GM10266 (cell line): Measurements from ENCODE around the gene GATA5.
"Not testable (repeated sequence)": the region's sequence is repeated elsewhere in the genome, so short reads cannot be mapped to it uniquely, and the experiment has no call there.

Experiments
- DNase-seq: peaks from one replicate; pipeline ENCODE4 v3.0.0; 2012; ENCODE audit errors: extremely low spot score
- TF ChIP-seq, protein P1 (sequence below): IDR thresholded peaks from 2 replicates; pipeline ENCODE4 v1.5.1; 2012; ENCODE audit warnings: mild to moderate bottlenecking, low read depth; ENCODE audit not compliant: control insufficient read depth, insufficient read depth; ENCODE audit errors: missing control alignments

The GATA5 gene

DNA sequence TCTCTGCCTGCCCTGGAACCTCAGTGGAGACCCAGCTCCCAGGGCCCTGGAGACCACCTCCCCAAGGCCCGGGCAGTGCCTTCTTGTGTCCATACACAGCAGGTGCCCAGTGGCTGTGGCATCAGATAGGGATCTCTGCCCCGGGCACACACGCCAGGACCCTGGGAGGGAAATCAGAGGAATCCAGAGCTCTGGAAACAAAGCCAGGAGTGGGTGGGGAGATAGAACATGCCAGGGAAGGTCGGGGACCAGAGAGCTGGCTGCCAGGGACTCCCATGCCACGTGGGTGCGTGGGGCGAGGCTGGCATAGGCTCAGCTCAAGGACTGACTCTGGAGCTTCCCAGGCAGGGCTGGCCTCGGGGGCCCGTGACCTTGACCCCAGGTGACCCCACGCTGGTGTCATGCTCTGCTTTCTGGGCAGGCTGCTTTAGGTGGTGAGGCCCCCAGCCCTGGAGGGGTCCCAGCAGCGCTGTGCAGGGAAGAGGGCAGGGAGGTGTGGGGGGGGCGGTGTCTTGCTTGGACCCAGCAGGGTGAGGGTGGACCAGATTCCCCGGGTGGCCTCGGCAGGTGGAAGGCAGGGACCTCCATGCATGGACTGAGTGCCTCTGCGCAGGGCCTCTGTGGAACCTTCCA lies 17.6 kb upstream of the GATA5 start:
- TF ChIP-seq, protein P1, sequence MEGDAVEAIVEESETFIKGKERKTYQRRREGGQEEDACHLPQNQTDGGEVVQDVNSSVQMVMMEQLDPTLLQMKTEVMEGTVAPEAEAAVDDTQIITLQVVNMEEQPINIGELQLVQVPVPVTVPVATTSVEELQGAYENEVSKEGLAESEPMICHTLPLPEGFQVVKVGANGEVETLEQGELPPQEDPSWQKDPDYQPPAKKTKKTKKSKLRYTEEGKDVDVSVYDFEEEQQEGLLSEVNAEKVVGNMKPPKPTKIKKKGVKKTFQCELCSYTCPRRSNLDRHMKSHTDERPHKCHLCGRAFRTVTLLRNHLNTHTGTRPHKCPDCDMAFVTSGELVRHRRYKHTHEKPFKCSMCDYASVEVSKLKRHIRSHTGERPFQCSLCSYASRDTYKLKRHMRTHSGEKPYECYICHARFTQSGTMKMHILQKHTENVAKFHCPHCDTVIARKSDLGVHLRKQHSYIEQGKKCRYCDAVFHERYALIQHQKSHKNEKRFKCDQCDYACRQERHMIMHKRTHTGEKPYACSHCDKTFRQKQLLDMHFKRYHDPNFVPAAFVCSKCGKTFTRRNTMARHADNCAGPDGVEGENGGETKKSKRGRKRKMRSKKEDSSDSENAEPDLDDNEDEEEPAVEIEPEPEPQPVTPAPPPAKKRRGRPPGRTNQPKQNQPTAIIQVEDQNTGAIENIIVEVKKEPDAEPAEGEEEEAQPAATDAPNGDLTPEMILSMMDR = no peak
- DNase-seq = no peak

DNA sequence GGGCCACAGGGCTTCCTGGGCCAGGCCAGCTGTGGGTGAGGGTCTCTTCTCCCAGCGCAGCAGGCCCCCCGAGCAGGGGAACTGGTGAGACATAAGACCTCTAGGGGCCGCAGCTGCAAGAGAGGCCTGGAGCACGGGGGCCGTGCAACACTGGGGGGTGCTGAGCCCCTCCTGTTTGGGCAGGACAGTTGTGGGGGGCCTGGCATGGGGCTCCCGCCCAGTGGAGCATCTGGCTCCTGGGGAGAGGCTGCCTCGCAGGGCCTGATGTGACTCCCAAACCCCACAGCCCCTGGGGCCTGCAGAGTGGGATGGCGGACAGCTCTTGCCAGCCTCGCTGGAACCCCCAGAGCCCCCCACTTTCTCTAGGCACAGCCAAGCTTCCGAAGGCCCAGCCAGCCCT lies 16.9 kb upstream of the GATA5 start:
- no peak for DNase-seq

DNA sequence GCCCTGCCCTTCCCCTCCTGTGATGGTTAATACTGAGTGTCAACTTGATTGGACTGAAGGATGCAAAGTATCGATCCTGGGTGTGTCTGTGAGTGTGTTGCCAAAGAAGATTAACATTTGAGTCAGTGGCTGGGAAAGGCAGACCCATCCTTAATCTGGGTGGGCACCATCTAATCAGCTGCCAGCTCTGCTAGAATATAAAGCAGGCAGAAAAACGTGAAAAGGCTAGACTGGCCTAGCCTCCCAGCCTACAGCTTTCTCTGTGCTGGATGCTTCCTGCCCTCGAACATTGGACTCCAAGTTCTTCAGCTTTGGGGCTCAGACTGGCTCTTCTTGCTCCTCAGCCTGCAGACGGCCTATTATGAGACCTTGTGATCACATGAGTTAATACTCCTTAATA lies 15.0 kb upstream of the GATA5 start:
- not testable (repeated sequence) for DNase-seq

More for the DNA sequence above, 16.9 kb upstream of the GATA5 start:
- TF ChIP-seq, protein P1 = no peak

DNA sequence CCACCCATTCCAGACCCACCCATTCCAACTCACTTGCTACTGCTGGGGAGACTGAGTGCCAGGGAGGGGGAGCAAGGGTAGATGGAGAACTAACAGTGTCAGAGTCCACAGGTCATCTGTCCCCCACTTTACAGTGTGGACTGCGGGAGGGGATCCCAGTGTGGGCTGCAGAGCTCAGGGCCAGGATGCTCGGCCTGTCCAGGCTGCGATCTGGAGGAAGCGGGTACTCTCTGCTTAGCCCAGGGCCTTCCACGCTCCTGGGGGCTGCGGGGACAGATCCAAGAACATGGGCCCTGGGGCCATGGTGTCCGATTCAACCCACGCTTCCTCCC lies 14.1 kb upstream of the GATA5 start:
- TF ChIP-seq, protein P1 = no peak
- no peak for DNase-seq

DNA sequence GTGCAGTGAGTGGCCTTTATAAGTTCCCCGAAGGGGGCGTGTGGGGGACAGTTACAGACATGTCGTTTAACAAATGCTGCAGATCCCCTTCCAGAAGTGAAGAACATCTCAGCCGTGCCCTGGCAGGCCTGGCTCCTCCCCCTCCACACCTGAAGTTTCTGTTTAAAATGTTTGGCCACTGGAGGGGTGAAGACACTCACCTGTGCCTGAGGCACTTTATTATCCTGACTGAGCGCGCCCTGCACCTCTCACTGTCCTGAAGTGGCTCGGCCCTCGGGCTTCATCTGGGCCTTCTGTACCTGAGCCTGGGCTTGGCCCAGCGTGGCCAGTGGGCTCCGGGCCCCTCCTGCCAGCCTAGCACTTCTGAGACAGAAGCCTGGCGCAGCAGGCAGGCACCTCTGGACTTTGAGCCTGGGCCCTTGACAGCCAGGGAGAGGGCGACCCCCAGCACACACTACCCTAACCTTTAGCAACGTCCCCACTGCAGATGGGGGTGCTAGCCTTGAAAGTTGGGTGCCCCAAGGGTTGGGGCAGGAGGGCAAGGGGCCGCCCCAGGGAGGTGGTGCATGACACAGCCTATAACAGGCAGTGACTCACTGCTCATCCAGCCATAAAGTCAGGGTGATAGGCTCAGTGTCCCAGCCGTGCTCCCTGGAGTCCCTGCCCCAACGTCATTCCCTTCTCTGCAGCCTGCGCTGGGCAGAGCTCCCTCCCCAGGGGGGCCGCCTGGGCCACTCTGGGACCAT lies 13.6 kb upstream of the GATA5 start:
- no peak for DNase-seq
- TF ChIP-seq, protein P1 = no peak

DNA sequence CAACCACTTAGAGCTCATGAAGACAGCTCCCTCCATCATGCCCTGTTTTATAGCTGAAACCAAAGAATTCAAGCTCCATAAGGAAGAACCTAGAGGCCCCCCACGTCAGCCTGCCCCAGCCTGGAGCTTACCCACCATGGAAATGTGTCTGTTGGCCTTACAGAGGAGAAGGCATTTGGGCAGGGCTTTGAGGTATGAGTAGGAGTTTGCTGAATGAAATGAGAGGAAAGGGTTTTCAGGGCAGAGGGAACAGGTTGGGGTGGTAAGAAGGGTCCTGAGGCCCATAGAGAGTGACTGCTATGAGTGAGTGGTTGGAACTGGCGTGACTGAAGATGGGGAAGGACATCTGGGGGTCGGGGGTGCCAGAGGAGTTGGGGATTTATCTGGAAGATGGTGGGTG lies 12.7 kb upstream of the GATA5 start:
- TF ChIP-seq, protein P1 = no peak
- no peak for DNase-seq

DNA sequence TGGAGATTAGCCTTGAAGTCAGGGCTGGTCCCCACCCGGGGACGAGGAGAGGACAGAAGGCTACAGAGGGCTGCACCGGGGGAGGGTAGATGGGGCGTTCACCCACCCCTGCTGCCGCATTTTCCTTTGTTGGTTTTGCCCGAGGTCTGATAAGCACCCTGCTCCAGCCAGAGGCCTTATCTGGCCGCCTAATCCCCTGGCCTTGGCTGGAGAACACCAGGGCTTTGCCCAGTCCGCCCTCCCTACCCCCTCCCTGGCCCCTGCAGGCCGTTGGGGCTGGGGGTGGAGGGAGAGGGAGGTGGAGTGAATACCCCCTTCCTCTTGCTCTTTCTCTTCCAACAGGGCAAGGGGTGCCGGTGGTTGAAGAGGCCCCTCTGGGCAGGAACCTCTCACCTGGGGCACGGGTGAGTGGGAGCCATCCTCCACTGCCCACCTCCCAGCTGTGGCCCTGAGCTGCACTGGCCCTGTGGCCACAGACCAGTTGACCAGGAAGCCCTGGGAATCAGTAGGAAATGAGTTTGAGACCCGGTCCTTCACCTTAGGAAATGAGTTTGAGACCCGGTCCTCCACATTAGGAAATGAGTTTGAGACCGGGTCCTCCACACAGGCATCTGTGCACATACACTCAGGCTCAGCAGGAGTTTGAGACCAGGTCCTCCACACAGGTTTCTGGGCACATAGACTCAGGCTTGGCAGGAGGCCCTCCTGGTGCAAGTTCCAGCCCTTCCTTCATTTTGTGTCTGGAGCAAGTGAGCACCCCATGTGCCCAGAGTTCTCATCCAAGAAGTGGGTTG lies 12.0 kb upstream of the GATA5 start:
- DNase-seq = no peak
- TF ChIP-seq, protein P1 = no peak
